Prostate gland (tissue), 2 donors: ENCODE results near the gene DLGAP1.

Experiments used
- POLR2A ChIP-seq: fragments of 450-650 bp; IDR thresholded peaks from one replicate; pipeline ENCODE4 v1.6.1; 2016; ENCODE audit warnings: antibody characterized with exemption, mild to moderate bottlenecking
- POLR2AphosphoS5 ChIP-seq: sonication (generic); formaldehyde crosslinking; IDR thresholded peaks from one replicate; pipeline ENCODE4 v1.6.1; 2017; ENCODE audit warnings: antibody characterized with exemption
- TF ChIP-seq, protein P1 (sequence below), 4 experiments: fragments of 200-600 bp in 2 of 4; fragments of 450-650 bp in 2 of 4; sonication (generic) in 2 of 4; IDR thresholded peaks; 1 replicate in 3 of 4; 2 replicates in 1 of 4; pipeline ENCODE4 v1.5.1; 2016 to 2019; ENCODE audit warnings: antibody characterized with exemption in 4 of 4, mild to moderate bottlenecking in 2 of 4, moderate library complexity in 2 of 4

DNA sequence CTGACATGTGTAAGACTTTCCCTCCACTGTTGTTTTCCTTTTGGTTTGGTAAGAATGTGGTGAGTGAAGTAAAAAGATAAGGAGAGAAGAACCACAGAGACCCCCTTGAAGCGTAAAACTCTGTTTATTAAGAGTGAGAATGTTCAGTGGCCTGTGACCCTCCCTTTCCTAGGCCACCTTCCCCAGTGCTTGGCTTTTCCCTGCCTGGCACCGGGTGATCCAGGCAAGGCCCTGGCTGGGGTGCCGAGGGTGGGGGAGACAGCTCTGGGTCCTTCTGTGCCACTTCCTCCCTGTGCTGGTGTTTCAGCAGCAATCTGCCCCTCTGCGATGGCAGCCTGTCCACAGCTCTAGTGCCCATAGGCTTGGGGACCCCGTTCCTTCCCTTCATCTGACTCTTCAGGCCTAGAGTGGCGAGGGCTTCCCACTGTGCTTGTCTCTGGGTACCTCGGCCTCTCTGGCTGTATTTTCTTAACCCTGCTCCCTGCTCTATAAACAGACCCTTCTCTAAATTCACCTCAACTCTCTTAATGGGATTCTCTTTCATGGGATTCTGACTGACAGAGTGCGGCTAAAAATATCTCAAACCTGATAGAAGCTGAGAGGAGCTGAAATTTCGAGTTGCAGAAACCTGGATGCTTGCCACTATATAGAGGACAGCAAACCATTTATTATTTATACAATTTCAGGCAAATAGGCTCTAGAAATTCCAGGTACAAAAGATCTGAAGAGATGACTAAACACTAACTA lies 461.0 kb downstream of the DLGAP1 start:
- TF ChIP-seq, protein P1, sequence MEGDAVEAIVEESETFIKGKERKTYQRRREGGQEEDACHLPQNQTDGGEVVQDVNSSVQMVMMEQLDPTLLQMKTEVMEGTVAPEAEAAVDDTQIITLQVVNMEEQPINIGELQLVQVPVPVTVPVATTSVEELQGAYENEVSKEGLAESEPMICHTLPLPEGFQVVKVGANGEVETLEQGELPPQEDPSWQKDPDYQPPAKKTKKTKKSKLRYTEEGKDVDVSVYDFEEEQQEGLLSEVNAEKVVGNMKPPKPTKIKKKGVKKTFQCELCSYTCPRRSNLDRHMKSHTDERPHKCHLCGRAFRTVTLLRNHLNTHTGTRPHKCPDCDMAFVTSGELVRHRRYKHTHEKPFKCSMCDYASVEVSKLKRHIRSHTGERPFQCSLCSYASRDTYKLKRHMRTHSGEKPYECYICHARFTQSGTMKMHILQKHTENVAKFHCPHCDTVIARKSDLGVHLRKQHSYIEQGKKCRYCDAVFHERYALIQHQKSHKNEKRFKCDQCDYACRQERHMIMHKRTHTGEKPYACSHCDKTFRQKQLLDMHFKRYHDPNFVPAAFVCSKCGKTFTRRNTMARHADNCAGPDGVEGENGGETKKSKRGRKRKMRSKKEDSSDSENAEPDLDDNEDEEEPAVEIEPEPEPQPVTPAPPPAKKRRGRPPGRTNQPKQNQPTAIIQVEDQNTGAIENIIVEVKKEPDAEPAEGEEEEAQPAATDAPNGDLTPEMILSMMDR (IDR thresholded peaks at IDR 0.05) = no peak
- no peak for TF ChIP-seq POLR2A
- TF ChIP-seq POLR2AphosphoS5 = no peak
